ENCODE measurements around the gene TNFRSF25. TPM values are rescaled to one million over a fixed set of nuclear protein-coding genes. Genes with fewer than 3 reads are reported as not detected.

The TNFRSF25 gene
- total RNA-seq, 1 experiment from 2014 or later = 27.6 TPM

DNA sequence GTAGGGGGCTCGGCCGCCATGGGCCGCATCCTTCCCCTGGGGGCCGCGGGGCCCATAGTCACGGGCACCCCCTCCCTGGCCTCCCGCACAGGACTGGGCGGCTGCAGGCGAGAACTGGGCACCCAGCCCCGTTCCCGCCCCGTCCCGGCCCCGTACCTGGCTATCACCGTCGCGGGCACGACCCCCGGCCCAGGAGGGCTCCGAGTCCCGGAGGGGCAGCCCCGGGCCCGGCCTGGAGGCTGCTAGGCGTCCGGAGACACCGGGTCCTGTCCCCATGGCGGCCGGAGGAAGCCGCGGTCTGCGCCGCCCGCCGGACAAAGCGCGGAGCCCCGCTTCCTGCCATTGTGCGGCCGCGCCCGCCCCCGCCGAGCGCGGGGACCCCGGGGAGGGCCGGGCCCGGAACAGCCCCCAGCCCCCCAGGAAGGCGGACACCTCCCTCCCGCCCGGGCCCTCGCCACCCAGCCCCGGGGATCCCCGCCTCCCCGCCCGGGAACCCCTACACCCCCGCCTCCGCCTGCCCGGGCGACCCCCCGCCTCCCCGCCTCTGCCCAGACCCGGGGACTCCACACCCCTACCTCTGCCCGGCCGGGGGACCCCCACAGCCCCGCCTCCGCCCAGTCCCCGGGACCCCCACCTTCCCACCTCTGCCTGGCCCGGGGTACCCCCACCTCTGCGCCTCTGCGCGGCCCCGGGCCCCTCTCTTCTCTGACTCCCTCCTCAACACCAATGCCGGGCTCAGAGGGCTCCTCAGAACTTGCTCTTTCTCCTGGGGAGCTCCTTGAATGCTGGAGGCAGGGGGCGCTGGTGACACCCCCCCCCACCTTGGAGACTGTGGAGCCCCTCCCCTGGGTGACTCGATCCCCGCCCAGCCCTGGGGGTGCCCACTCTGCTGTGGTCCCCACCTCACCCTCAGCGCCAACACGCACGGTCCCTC, 19.5 kb upstream of the TNFRSF25 start:
- TF ChIP-seq, protein P1, sequence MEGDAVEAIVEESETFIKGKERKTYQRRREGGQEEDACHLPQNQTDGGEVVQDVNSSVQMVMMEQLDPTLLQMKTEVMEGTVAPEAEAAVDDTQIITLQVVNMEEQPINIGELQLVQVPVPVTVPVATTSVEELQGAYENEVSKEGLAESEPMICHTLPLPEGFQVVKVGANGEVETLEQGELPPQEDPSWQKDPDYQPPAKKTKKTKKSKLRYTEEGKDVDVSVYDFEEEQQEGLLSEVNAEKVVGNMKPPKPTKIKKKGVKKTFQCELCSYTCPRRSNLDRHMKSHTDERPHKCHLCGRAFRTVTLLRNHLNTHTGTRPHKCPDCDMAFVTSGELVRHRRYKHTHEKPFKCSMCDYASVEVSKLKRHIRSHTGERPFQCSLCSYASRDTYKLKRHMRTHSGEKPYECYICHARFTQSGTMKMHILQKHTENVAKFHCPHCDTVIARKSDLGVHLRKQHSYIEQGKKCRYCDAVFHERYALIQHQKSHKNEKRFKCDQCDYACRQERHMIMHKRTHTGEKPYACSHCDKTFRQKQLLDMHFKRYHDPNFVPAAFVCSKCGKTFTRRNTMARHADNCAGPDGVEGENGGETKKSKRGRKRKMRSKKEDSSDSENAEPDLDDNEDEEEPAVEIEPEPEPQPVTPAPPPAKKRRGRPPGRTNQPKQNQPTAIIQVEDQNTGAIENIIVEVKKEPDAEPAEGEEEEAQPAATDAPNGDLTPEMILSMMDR (IDR thresholded peaks at IDR 0.05; ENCODE audit: unreplicated experiment) = no peak
- Mint-ChIP-seq H3K27me3 (ENCODE audit: insufficient read depth, unreplicated experiment) (no peaks in the 10 kb centered on the region), H3K36me3 (ENCODE audit: insufficient read depth, unreplicated experiment) (peaks cover 4% of the 10 kb centered on the region), H3K4me3 (ENCODE audit: unreplicated experiment) (peak overlapping the region; percentile 29), H3K9me3 (ENCODE audit: unreplicated experiment) (no peaks in the 10 kb centered on the region), H3K27ac (ENCODE audit: low read depth, unreplicated experiment) (no peak overlapping the region), H3K4me1 (ENCODE audit: insufficient read depth, unreplicated experiment) (peaks cover 24% of the 10 kb centered on the region)
- ChIA-PET CTCF (interaction anchor here (0.6 to 2.8 kb wide), 24 partner anchors 7 to 596 kb away, joined by 3 to 23 read pairs (median 4); partner anchors contain the start of genes HES2, NOL9, TAS1R1 and THAP3), POLR2A (no interaction called here)
- BruUV-seq (replicated peaks) = no TSS peak
- no peak for DNase-seq (ENCODE audit: unreplicated experiment)
- intact Hi-C loops (cut with micrococcal nuclease) = loop anchor here (1.0 to 10.0 kb wide), 3 partner anchors 38 to 159 kb away; partner anchors contain the start of gene NOL9

DNA sequence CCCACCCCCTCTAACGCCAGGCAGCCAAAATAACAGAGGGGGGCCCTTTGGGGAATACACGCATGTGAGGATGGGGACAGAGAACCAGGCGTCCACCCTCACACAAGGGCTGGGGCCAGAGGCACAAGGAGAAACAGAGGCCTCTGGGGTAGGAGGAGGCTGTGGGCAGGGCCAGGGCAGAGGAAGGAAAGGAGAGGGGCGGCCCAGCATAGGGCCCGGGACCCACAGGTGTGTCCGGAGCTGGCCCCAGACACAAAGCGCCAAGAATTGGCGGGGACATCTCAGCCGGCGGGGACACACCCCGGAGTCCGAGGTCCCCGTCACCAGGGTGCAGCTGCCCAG, 18.8 kb upstream of the TNFRSF25 start:
- intact Hi-C loops (cut with micrococcal nuclease) = loop anchor here (10.0 kb wide), 1 partner anchor 160 kb away; no protein-coding TSS in a partner anchor
- H3K4me3 Mint-ChIP-seq (ENCODE audit: unreplicated experiment) = no peak overlapping the region
- no peak overlapping the region for H3K27ac Mint-ChIP-seq (ENCODE audit: low read depth, unreplicated experiment)
- CTCF ChIA-PET = interaction anchor here (1.2 to 2.8 kb wide), 3 partner anchors 8 to 69 kb away, joined by 5 to 23 read pairs (median 6); partner anchors contain the start of genes NOL9 and TAS1R1
- no peaks in the 10 kb centered on the region for H3K27me3 Mint-ChIP-seq (ENCODE audit: insufficient read depth, unreplicated experiment)
- POLR2A ChIA-PET = no interaction called here
- H3K36me3 Mint-ChIP-seq (ENCODE audit: insufficient read depth, unreplicated experiment) = no peaks in the 10 kb centered on the region
- H3K9me3 Mint-ChIP-seq (ENCODE audit: unreplicated experiment) = no peaks in the 10 kb centered on the region
- H3K4me1 Mint-ChIP-seq (ENCODE audit: insufficient read depth, unreplicated experiment) = peaks cover 24% of the 10 kb centered on the region
- TF ChIP-seq, protein P1 (IDR thresholded peaks at IDR 0.05; ENCODE audit: unreplicated experiment) = no peak
- no peak for DNase-seq (ENCODE audit: unreplicated experiment)
- no TSS peak for BruUV-seq (replicated peaks)

DNA sequence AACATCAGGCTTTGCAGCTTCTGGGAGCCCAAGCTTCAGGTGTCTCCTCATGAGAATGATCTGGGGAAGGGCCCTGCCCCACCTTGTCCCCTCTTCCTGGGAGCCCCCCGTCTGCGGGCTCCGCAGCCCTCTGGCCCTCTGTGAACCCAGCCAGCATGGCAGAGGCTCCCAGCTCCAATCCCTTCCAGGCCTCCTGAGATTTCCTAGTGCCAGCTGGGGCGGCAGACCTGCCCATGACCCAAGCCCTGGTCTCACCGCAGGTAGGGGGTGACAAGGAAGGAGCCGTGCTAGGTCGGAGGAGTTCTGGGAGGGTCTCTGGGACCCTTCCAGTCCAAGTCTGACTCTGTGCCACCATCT, 17.8 kb upstream of the TNFRSF25 start:
- ChIA-PET CTCF (interaction anchor here (1.0 to 2.8 kb wide), 4 partner anchors 7 to 70 kb away, joined by 3 to 23 read pairs (median 6); partner anchors contain the start of genes NOL9 and TAS1R1), POLR2A (no interaction called here)
- H3K4me3 Mint-ChIP-seq (ENCODE audit: unreplicated experiment) = no peak overlapping the region
- no peaks in the 10 kb centered on the region for H3K9me3 Mint-ChIP-seq (ENCODE audit: unreplicated experiment)
- intact Hi-C loops (cut with micrococcal nuclease) = loop anchor here (10.0 kb wide), 1 partner anchor 161 kb away; no protein-coding TSS in a partner anchor
- peaks cover 24% of the 10 kb centered on the region for H3K4me1 Mint-ChIP-seq (ENCODE audit: insufficient read depth, unreplicated experiment)
- DNase-seq (ENCODE audit: unreplicated experiment) = no peak
- peaks cover under 1% of the 10 kb centered on the region for H3K36me3 Mint-ChIP-seq (ENCODE audit: insufficient read depth, unreplicated experiment)
- H3K27ac Mint-ChIP-seq (ENCODE audit: low read depth, unreplicated experiment) = no peak overlapping the region
- TF ChIP-seq, protein P1 (IDR thresholded peaks at IDR 0.05; ENCODE audit: unreplicated experiment) = no peak
- BruUV-seq (replicated peaks) = no TSS peak
- H3K27me3 Mint-ChIP-seq (ENCODE audit: insufficient read depth, unreplicated experiment) = no peaks in the 10 kb centered on the region

DNA sequence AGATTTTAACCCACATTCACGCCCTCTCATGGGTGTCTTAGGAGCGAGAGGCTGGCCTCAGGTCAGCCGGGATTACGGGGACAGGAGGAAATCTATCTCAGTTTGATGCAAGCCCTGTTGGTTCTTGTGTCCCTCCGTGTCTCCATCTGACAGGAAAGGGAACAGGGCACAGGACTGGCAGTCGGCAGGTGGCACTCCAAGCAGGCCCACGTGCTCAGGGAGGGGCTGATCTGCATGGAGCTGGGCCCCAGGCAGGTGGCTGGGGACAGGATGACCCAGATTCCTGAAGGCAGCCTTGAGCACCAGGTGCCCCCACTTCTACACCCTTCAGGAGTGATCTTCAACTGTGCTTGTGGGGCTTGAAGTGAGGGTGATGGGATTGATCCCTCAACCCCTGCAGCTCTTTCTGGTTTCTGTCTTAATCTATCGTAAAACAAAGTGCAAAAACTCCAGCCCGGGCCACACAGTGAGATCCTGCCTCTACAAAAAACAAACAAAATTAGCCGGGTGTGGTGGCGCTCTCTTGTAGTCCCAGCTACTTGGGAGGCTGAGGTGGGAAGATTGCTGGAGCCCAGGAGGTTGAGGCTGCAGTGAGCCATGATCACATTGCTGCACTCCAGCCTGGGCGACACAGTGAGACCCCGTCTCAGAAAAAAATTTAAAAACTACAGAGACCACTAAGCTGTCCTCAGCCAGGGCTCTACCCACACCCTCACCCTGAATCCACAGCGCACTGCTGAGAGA, 17.2 kb upstream of the TNFRSF25 start:
- Mint-ChIP-seq H3K4me3 (ENCODE audit: unreplicated experiment) (no peak overlapping the region), H3K36me3 (ENCODE audit: insufficient read depth, unreplicated experiment) (peaks cover 6% of the 10 kb centered on the region), H3K27me3 (ENCODE audit: insufficient read depth, unreplicated experiment) (no peaks in the 10 kb centered on the region), H3K27ac (ENCODE audit: low read depth, unreplicated experiment) (no peak overlapping the region), H3K9me3 (ENCODE audit: unreplicated experiment) (no peaks in the 10 kb centered on the region), H3K4me1 (ENCODE audit: insufficient read depth, unreplicated experiment) (peaks cover 21% of the 10 kb centered on the region)
- ChIA-PET POLR2A (interaction anchor here (0.8 kb wide), 1 partner anchor 11 kb away, joined by 3 read pairs; no protein-coding TSS in a partner anchor), CTCF (interaction anchor here (0.6 to 1.7 kb wide), 3 partner anchors 11 to 731 kb away, joined by 3 to 6 read pairs (median 4); no protein-coding TSS in a partner anchor)
- intact Hi-C loops (cut with micrococcal nuclease) = loop anchor here (10.0 kb wide), 1 partner anchor 162 kb away; no protein-coding TSS in a partner anchor
- TF ChIP-seq, protein P1 (IDR thresholded peaks at IDR 0.05; ENCODE audit: unreplicated experiment) = no peak
- no peak for DNase-seq (ENCODE audit: unreplicated experiment)
- BruUV-seq (replicated peaks) = no TSS peak
